Neutrophil (primary cell): Measurements from ENCODE around the gene DCP1A.
"Not testable (repeated sequence)": the region's sequence is repeated elsewhere in the genome, so short reads cannot be mapped to it uniquely, and the experiment has no call there.

Experiments
- H3K27ac ChIP-seq: fragments of 200-600 bp; sonication (generic); 2 replicates; pipeline ENCODE4 v1.5.1; 2016; ENCODE audit warnings: mild to moderate bottlenecking, moderate library complexity
- H3K27me3 ChIP-seq: fragments of 200-600 bp; sonication (generic); 2 replicates; pipeline ENCODE4 v1.6.0; 2016; ENCODE audit warnings: mild to moderate bottlenecking
- H3K36me3 ChIP-seq: fragments of 200-600 bp; sonication (generic); 2 replicates; pipeline ENCODE4 v1.5.1; 2017
- H3K4me1 ChIP-seq, 2 experiments: fragments of 200-600 bp in 1 of 2; sonication (generic) in 1 of 2; 1 replicate in 1 of 2; 2 replicates in 1 of 2; pipeline versions ENCODE4 v1.5.1 to v1.6.1; 2013 to 2016; ENCODE audit warnings: low read depth in 1 of 2, low read length in 1 of 2, mild to moderate bottlenecking in 1 of 2, moderate library complexity in 1 of 2; ENCODE audit not compliant: control insufficient read depth in 1 of 2, insufficient read depth in 1 of 2
- H3K4me3 ChIP-seq, 2 experiments: fragments of 200-600 bp in 1 of 2; sonication (generic) in 1 of 2; 1 replicate in 1 of 2; 2 replicates in 1 of 2; pipeline ENCODE4 v1.5.1; 2013 to 2016; ENCODE audit warnings: low read depth in 1 of 2, low read length in 1 of 2, mild to moderate bottlenecking in 1 of 2, moderate library complexity in 1 of 2
- H3K9me3 ChIP-seq: fragments of 200-600 bp; sonication (generic); 2 replicates; pipeline ENCODE4 v1.5.1; 2016
- CTCF ChIP-seq: fragments of 200-600 bp; sonication (generic); IDR thresholded peaks from 2 replicates; pipeline ENCODE4 v1.5.1; 2016; ENCODE audit warnings: antibody characterized with exemption

Gene DCP1A

GRCh38 chr3:53254509-53255422 is 92.6 kb downstream of the DCP1A start:
- H3K4me1 ChIP-seq = peaks cover 37 to 57% of the 10 kb centered on the region in 2 experiments

GRCh38 chr3:53253707-53254508 is 93.4 kb downstream of the DCP1A start:
- Histone ChIP-seq H3K36me3 (no peaks in the 10 kb centered on the region), H3K9me3 (no peaks in the 10 kb centered on the region), H3K4me3 (peak overlapping the region; percentile 79 to 95), H3K27ac (peak overlapping the region; percentile 97), H3K4me1 (peaks cover 45 to 62% of the 10 kb centered on the region in 2 experiments), H3K27me3 (no peaks in the 10 kb centered on the region)
- TF ChIP-seq CTCF = no peak

More at GRCh38 chr3:53254509-53255422, 92.6 kb downstream of the DCP1A start:
- peak overlapping the region; percentile 97 for H3K27ac ChIP-seq
- peak overlapping the region; percentile 79 to 95 for H3K4me3 ChIP-seq
- no peaks in the 10 kb centered on the region for H3K9me3 ChIP-seq
- H3K27me3 ChIP-seq = no peaks in the 10 kb centered on the region
- TF ChIP-seq CTCF = no peak
- H3K36me3 ChIP-seq = no peaks in the 10 kb centered on the region

- not testable (repeated sequence) for H3K36me3 ChIP-seq, H3K27me3 ChIP-seq, H3K9me3 ChIP-seq
- Histone ChIP-seq H3K4me1 (peaks cover 55 to 72% of the 10 kb centered on the region in 2 experiments), H3K27ac (peak overlapping the region; percentile 97), H3K4me3 (peak overlapping the region; percentile 79 to 95)
These were observed 94.4 kb downstream of the DCP1A start for GRCh38 chr3:53252947-53253322.

GRCh38 chr3:53252096-53252946 is 95.0 kb downstream of the DCP1A start:
- H3K27ac ChIP-seq = peak overlapping the region; percentile 97
- peak overlapping the region; percentile 79 to 95 for H3K4me3 ChIP-seq
- TF ChIP-seq CTCF = no peak
- peaks cover 61 to 78% of the 10 kb centered on the region in 2 experiments for H3K4me1 ChIP-seq
- no peaks in the 10 kb centered on the region for H3K36me3 ChIP-seq
- no peaks in the 10 kb centered on the region for H3K9me3 ChIP-seq
- H3K27me3 ChIP-seq = no peaks in the 10 kb centered on the region

- H3K27ac ChIP-seq = peak overlapping the region; percentile 97
- TF ChIP-seq CTCF = no peak
- H3K9me3 ChIP-seq = no peaks in the 10 kb centered on the region
- peak overlapping the region; percentile 79 to 95 for H3K4me3 ChIP-seq
- peaks cover 6% of the 10 kb centered on the region for H3K36me3 ChIP-seq
- peaks cover 64 to 83% of the 10 kb centered on the region in 2 experiments for H3K4me1 ChIP-seq
- H3K27me3 ChIP-seq = no peaks in the 10 kb centered on the region
These were observed 96.3 kb downstream of the DCP1A start for GRCh38 chr3:53250881-53251605.
